ENCODE results near the gene ELF1. TPM values are rescaled to one million over a fixed set of nuclear protein-coding genes. Genes with fewer than 3 reads are reported as not detected.
A peak's percentile ranks its signal among the peaks of the same experiment; 100 is the strongest.

The ELF1 gene
- total RNA-seq, 4 donors from 2014 or later, result 38.0 to 123 (median 105) TPM

GRCh38 chr13:40985381-40986100 lies 33.6 kb downstream of the ELF1 start:
- peaks cover 18 to 78% (median 43%) of the 10 kb centered on the region in 4 donors for H3K4me1 ChIP-seq
- H3K27ac ChIP-seq, result peak overlapping the region; percentile 69 to 82 (median 75)
- TF ChIP-seq POLR2AphosphoS5 (IDR thresholded peaks at IDR 0.05) (no peak), CTCF (IDR thresholded peaks at IDR 0.05) (no peak), EP300 (IDR thresholded peaks at IDR 0.05; ENCODE audit: low read depth) (no peak), POLR2A (IDR thresholded peaks at IDR 0.05) (no peak)
- H3K27me3 ChIP-seq, result no peaks in the 10 kb centered on the region
- DNase-seq, result no peak
- 40 to 41% methylated on average over 5 of the region's 5 CpGs for WGBS, 2 donors (ENCODE audit: low coverage in 1 of 2)
- H3K4me3 ChIP-seq, result peak overlapping the region in 1 of 4 donors; percentile 39
- intact Hi-C loops (cut with DNase I; ENCODE audit: low total_unique reads), result no loop called here
- H3K36me3 ChIP-seq, result no peaks in the 10 kb centered on the region
- no peaks in the 10 kb centered on the region for H3K9me3 ChIP-seq
- in situ Hi-C loops (cut with MboI; ENCODE audit: low pct_ligation_motif_present in 1 of 4, low pct_unique_long_range_greater_than_20kb in 1 of 4, low sequenced_read_pairs in 3 of 4), result loop anchor here in 1 of 4 donors (25.0 kb wide), 1 partner anchor 198 kb away; the partner anchor contains the start of gene SLC25A15

GRCh38 chr13:40984668-40985366 lies 34.3 kb downstream of the ELF1 start:
- H3K27ac ChIP-seq, result peak overlapping the region; percentile 69 to 82 (median 75)
- no peaks in the 10 kb centered on the region for H3K9me3 ChIP-seq
- intact Hi-C loops (cut with DNase I; ENCODE audit: low total_unique reads), result no loop called here
- in situ Hi-C loops (cut with MboI; ENCODE audit: low pct_ligation_motif_present in 1 of 4, low pct_unique_long_range_greater_than_20kb in 1 of 4, low sequenced_read_pairs in 3 of 4), result loop anchor here in 1 of 4 donors (25.0 kb wide), 1 partner anchor 198 kb away; the partner anchor contains the start of gene SLC25A15
- peaks cover 18 to 78% (median 44%) of the 10 kb centered on the region in 4 donors for H3K4me1 ChIP-seq
- WGBS, 2 donors (ENCODE audit: low coverage in 1 of 2), result 8 to 20% methylated on average over 3 of the region's 3 CpGs
- TF ChIP-seq EP300 (IDR thresholded peaks at IDR 0.05; ENCODE audit: low read depth) (no peak), CTCF (IDR thresholded peaks at IDR 0.05) (no peak)
- H3K36me3 ChIP-seq, result no peaks in the 10 kb centered on the region
- no peaks in the 10 kb centered on the region for H3K27me3 ChIP-seq
- peak overlapping the region in 3 of 4 donors; percentile 2 to 39 (median 8) for H3K4me3 ChIP-seq
- no peak for DNase-seq

GRCh38 chr13:40983725-40984667 lies 35.1 kb downstream of the ELF1 start:
- Histone ChIP-seq H3K27ac (peak overlapping the region; percentile 69 to 82 (median 75)), H3K4me3 (peak overlapping the region in 1 of 4 donors; percentile 39), H3K4me1 (peaks cover 18 to 79% (median 46%) of the 10 kb centered on the region in 4 donors), H3K36me3 (no peaks in the 10 kb centered on the region), H3K9me3 (no peaks in the 10 kb centered on the region), H3K27me3 (no peaks in the 10 kb centered on the region)
- TF ChIP-seq EP300 (IDR thresholded peaks at IDR 0.05; ENCODE audit: low read depth) (no peak), POLR2AphosphoS5 (IDR thresholded peaks at IDR 0.05) (no peak), POLR2A (IDR thresholded peaks at IDR 0.05) (no peak), CTCF (IDR thresholded peaks at IDR 0.05) (no peak)
- intact Hi-C loops (cut with DNase I; ENCODE audit: low total_unique reads) (no loop called here), in situ Hi-C loops (cut with MboI; ENCODE audit: low pct_ligation_motif_present in 1 of 4, low pct_unique_long_range_greater_than_20kb in 1 of 4, low sequenced_read_pairs in 3 of 4) (loop anchor here in 1 of 4 donors (25.0 kb wide), 1 partner anchor 197 kb away; the partner anchor contains the start of gene SLC25A15)
- DNase-seq, result no peak
- 60 to 73% methylated on average over 1 to 4 of the region's 4 CpGs for WGBS, 2 donors (ENCODE audit: low coverage in 1 of 2)
